Keratinocyte (primary cell): ENCODE measurements around the gene BRINP3.

ENCODE experiments used
- EZH2 ChIP-seq: IDR thresholded peaks from one replicate; pipeline ENCODE4 v1.6.1; 2012; ENCODE audit warnings: inconsistent platforms, mild to moderate bottlenecking, low read length, moderate library complexity
- TF ChIP-seq, protein P1 (sequence below), 3 experiments: IDR thresholded peaks in 1 of 3; conservative IDR thresholded peaks in 1 of 3; optimal IDR thresholded peaks in 1 of 3; 2 replicates in 2 of 3; 3 replicates in 1 of 3; pipeline versions ENCODE3 to v1.5.1; 2011; ENCODE audit warnings: low read length in 3 of 3, mild to moderate bottlenecking in 3 of 3, moderate library complexity in 2 of 3, control low read depth in 1 of 3, inconsistent platforms in 1 of 3; ENCODE audit not compliant: insufficient read depth in 2 of 3; ENCODE audit errors: extremely low read depth in 1 of 3

DNA sequence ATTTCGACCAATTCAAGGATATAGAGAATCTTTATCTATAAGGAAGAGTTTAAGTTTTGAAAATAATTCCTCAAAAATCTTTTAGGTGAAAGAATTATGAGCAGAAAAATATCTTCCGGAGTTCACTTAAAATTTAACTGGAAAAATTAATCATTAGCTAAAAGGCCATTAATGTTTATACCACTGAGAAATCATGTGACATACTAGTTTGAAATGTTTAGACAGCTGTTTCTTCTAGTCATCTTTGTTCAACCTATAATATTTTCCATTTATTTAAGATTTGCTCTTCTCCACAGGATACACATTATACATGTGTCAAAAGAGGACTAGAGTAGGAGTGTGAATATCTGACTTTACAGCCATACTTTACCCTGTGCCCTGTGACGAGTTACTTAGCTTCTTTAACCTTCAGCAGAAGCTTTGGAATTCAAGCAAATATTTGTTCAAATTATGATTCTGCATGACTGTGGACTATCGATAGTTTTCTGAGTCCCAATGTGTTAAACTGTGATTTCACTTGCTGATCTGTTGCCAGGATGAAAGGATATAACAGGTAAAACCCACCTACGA lies 374.8 kb downstream of the BRINP3 start:
- TF ChIP-seq, protein P1, sequence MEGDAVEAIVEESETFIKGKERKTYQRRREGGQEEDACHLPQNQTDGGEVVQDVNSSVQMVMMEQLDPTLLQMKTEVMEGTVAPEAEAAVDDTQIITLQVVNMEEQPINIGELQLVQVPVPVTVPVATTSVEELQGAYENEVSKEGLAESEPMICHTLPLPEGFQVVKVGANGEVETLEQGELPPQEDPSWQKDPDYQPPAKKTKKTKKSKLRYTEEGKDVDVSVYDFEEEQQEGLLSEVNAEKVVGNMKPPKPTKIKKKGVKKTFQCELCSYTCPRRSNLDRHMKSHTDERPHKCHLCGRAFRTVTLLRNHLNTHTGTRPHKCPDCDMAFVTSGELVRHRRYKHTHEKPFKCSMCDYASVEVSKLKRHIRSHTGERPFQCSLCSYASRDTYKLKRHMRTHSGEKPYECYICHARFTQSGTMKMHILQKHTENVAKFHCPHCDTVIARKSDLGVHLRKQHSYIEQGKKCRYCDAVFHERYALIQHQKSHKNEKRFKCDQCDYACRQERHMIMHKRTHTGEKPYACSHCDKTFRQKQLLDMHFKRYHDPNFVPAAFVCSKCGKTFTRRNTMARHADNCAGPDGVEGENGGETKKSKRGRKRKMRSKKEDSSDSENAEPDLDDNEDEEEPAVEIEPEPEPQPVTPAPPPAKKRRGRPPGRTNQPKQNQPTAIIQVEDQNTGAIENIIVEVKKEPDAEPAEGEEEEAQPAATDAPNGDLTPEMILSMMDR (optimal IDR thresholded peaks at IDR 0.05 in 1 of 3, IDR thresholded peaks at IDR 0.05 in 1 of 3, conservative IDR thresholded peaks at IDR 0.05 in 1 of 3; ENCODE audit: extremely low read depth in 1 of 3, insufficient read depth in 2 of 3, low read length in 3 of 3): no peak
- no peak for TF ChIP-seq EZH2
